K562 (cell line): ENCODE results near the gene ARHGAP22. TPM values are rescaled to one million over a fixed set of nuclear protein-coding genes. Genes with fewer than 3 reads are reported as not detected.

Experiments used
- ATAC-seq: fragments of 200-7000 bp; cut with Tn5 transposase; 3 replicates; pipeline ENCODE4 v1.9.1; 2020; ENCODE audit warnings: moderate library complexity
- BruUV-seq: library from RNA; stranded (reverse); fragments of 400-500 nt; replicated peaks from 2 replicates; lab custom pipeline; 2021; lab: Mats Ljungman, UMichigan
- CTCF ChIA-PET: fragments of 300-600 bp; formaldehyde crosslinking; extraction: SDS; loops from one replicate; lab custom pipeline; 2021; ENCODE audit warnings: low intra/inter-chr PET ratio; lab: Yijun Ruan, JAX
- POLR2A ChIA-PET: fragments of 300-600, 350-650 bp; sonication (Branson Sonifier 250); formaldehyde crosslinking; extraction: SDS; loops from one replicate; lab custom pipeline; 2021; ENCODE audit warnings: antibody characterized with exemption, inconsistent platforms; lab: Yijun Ruan, JAX
- DNase-seq, 4 experiments: peaks; one replicate each; pipeline versions ENCODE4 v3.0.0 to v3.0.0-alpha.2; 2011 to 2018; ENCODE audit warnings: low spot score in 3 of 4, mixed read lengths in 3 of 4; ENCODE audit errors: extremely low read depth in 1 of 4
- FAIRE-seq: peaks from 2 replicates; lab custom pipeline; 2011; peaks lifted over from hg19 to GRCh38; lab: Jason Lieb, UNC
- H2AFZ ChIP-seq: 2 replicates; pipeline ENCODE4 v1.6.0; 2011; ENCODE audit warnings: low read depth, low read length, control low read depth, inconsistent platforms
- H3K27ac ChIP-seq: fragments of 200-600 bp; 3 replicates; pipeline ENCODE4 v1.8.0; 2011; ENCODE audit warnings: low read depth, mild to moderate bottlenecking, control low read depth, inconsistent platforms, low read length, moderate library complexity, mixed read lengths; ENCODE audit errors: extremely low read depth
- H3K27me3 ChIP-seq, 2 experiments: fragments of 300-600 bp in 1 of 2; 2 replicates in 1 of 2; 3 replicates in 1 of 2; pipeline versions ENCODE4 v1.6.0 to v1.8.0; 2011; ENCODE audit warnings: inconsistent platforms in 2 of 2, low read length in 2 of 2, mild to moderate bottlenecking in 1 of 2, mixed read lengths in 1 of 2, moderate library complexity in 1 of 2; ENCODE audit not compliant: control insufficient read depth in 2 of 2, insufficient read depth in 2 of 2
- H3K36me3 ChIP-seq: fragments of 300-600 bp; 3 replicates; pipeline ENCODE4 v1.8.0; 2011; ENCODE audit warnings: mild to moderate bottlenecking, low read length, inconsistent platforms; ENCODE audit not compliant: control insufficient read depth, insufficient read depth
- H3K4me1 ChIP-seq, 2 experiments: fragments of 200-600 bp in 1 of 2; replicated peaks in 1 of 2; 2 replicates in 1 of 2; 3 replicates in 1 of 2; pipeline versions ENCODE4 v1.5.1 to v1.8.0; 2011; ENCODE audit warnings: inconsistent platforms in 2 of 2, low read length in 2 of 2, mild to moderate bottlenecking in 1 of 2, mixed read lengths in 1 of 2, moderate library complexity in 1 of 2; ENCODE audit not compliant: control insufficient read depth in 2 of 2, insufficient read depth in 2 of 2
- H3K4me2 ChIP-seq: 2 replicates; pipeline ENCODE4 v1.6.1; 2011; ENCODE audit warnings: low read length, control low read depth, inconsistent platforms, mixed read lengths; ENCODE audit not compliant: insufficient read depth
- H3K4me3 ChIP-seq: fragments of 200-600 bp; sonication (generic), shearing (Covaris generic); 2 replicates; pipeline ENCODE4 v1.5.1; 2016; ENCODE audit warnings: control low read depth, inconsistent platforms
- H3K79me2 ChIP-seq: fragments of 200-600 bp; 3 replicates; pipeline ENCODE4 v1.8.0; 2011; ENCODE audit warnings: low read length, inconsistent platforms; ENCODE audit not compliant: control insufficient read depth, insufficient read depth
- H3K9ac ChIP-seq, 2 experiments: 2 replicates each; pipeline versions ENCODE4 v1.6.0 to v1.6.1; 2011; ENCODE audit warnings: low read depth in 2 of 2, low read length in 2 of 2, control low read depth in 1 of 2, inconsistent platforms in 1 of 2, mild to moderate bottlenecking in 1 of 2, mixed read lengths in 1 of 2; ENCODE audit not compliant: insufficient read depth in 1 of 2
- H3K9me1 ChIP-seq: one replicate; pipeline ENCODE4 v1.6.0; 2011; ENCODE audit warnings: inconsistent platforms, mild to moderate bottlenecking, low read length, moderate library complexity; ENCODE audit not compliant: control insufficient read depth, insufficient read depth
- H3K9me3 ChIP-seq: replicated peaks from 2 replicates; pipeline ENCODE4 v1.5.1; 2011; ENCODE audit warnings: low read depth, low read length, inconsistent platforms; ENCODE audit not compliant: control insufficient read depth, insufficient read depth
- H4K20me1 ChIP-seq: replicated peaks from 2 replicates; pipeline ENCODE4 v1.6.1; 2011; ENCODE audit warnings: low read length, inconsistent platforms, mixed read lengths; ENCODE audit not compliant: control insufficient read depth, insufficient read depth
- DNMT1 ChIP-seq: fragments of 450-650 bp; IDR thresholded peaks from 2 replicates; pipeline ENCODE4 v1.6.1; 2016; ENCODE audit warnings: antibody characterized with exemption, mild to moderate bottlenecking
- ETV6 ChIP-seq, 3 experiments: fragments of 150-350 bp in 1 of 3; sonication (generic) in 1 of 3; formaldehyde crosslinking in 1 of 3; IDR thresholded peaks; 2 replicates each; pipeline versions ENCODE4 v1.6.1 to v1.8.0; 2014 to 2022; ENCODE audit warnings: borderline replicate concordance in 2 of 3, low read depth in 2 of 3, antibody characterized with exemption in 1 of 3, low read length in 1 of 3, mild to moderate bottlenecking in 1 of 3, missing genetic modification reagents in 1 of 3
- HMG20B ChIP-seq: fragments of 250-450 bp; sonication (Bioruptor Pico); IDR thresholded peaks from 2 replicates; pipeline ENCODE4 v1.5.0; 2021; ENCODE audit warnings: mild to moderate bottlenecking
- NCOA6 ChIP-seq: fragments of 450-650 bp; IDR thresholded peaks from 2 replicates; pipeline ENCODE4 v1.6.1; 2017; ENCODE audit warnings: mild to moderate bottlenecking
- NRF1 ChIP-seq, 2 experiments: fragments of 450-650 bp; IDR thresholded peaks in 1 of 2; conservative IDR thresholded peaks in 1 of 2; 2 replicates each; pipeline ENCODE4 v1.6.1; 2014; ENCODE audit warnings: mild to moderate bottlenecking in 2 of 2
- PCBP1 ChIP-seq: fragments of 200-400 bp; formaldehyde crosslinking; IDR thresholded peaks from 2 replicates; pipeline ENCODE4 v1.6.1; 2018; ENCODE audit warnings: mild to moderate bottlenecking, low read depth, low read length; ENCODE audit not compliant: poor library complexity, severe bottlenecking
- PRMT5 ChIP-seq: sonication (generic); formaldehyde crosslinking; IDR thresholded peaks from 2 replicates; pipeline ENCODE4 v1.5.0; 2020; ENCODE audit warnings: missing genetic modification reagents
- SIRT6 ChIP-seq: IDR thresholded peaks from one replicate; pipeline ENCODE4 v1.6.1; 2012; ENCODE audit warnings: low read depth, mild to moderate bottlenecking, control low read depth, inconsistent platforms, low read length, moderate library complexity
- ZBTB11 ChIP-seq, 3 experiments: fragments of 200-800 bp in 1 of 3; fragments of 250-450 bp in 1 of 3; fragments of 450-650 bp in 1 of 3; sonication (Bioruptor Pico) in 1 of 3; sonication (Bioruptor generic) in 1 of 3; formaldehyde crosslinking in 1 of 3; IDR thresholded peaks; 2 replicates each; pipeline versions ENCODE4 v1.6.1 to v1.8.0; 2016 to 2022; ENCODE audit warnings: mild to moderate bottlenecking in 2 of 3, missing genetic modification characterization in 2 of 3, missing compliant biosample characterization in 1 of 3, moderate library complexity in 1 of 3
- ZFP36 ChIP-seq: fragments of 150-350 bp; IDR thresholded peaks from 2 replicates; pipeline ENCODE4 v1.6.1; 2018; ENCODE audit warnings: low read length, low read depth; ENCODE audit not compliant: partially characterized antibody
- ZNF140 ChIP-seq: fragments of 250-450 bp; sonication (Bioruptor Pico); IDR thresholded peaks from 2 replicates; pipeline ENCODE4 v1.8.0; 2021; ENCODE audit warnings: moderate library complexity, mild to moderate bottlenecking, inconsistent platforms
- ZNF175 ChIP-seq: fragments of 200-800 bp; sonication (Bioruptor generic); IDR thresholded peaks from 2 replicates; pipeline ENCODE4 v1.6.1; 2016; ENCODE audit warnings: low read depth, mild to moderate bottlenecking, missing genetic modification characterization, missing compliant biosample characterization
- ZNF707 ChIP-seq: fragments of 250-450 bp; sonication (Bioruptor Pico); conservative IDR thresholded peaks from 2 replicates; pipeline ENCODE4 v1.8.0; 2022; ENCODE audit warnings: inconsistent platforms, mild to moderate bottlenecking, moderate library complexity
- ZNF778 ChIP-seq: fragments of 450-650 bp; formaldehyde crosslinking; IDR thresholded peaks from 2 replicates; pipeline ENCODE4 v1.4.0; 2020; ENCODE audit warnings: mild to moderate bottlenecking, moderate library complexity
- WGBS: fragments of 100-300 bp; shearing (Covaris generic); methylation state at CpG from one replicate; pipeline ENCODE4 v1.1.6; 2016; ENCODE audit warnings: low coverage, mixed read lengths; ENCODE audit not compliant: insufficient coverage; ENCODE audit errors: missing lambda C conversion rate; 5-methylcytosine and 5-hydroxymethylcytosine counted together
- in situ Hi-C: fragments of 300-500 bp; cut with MboI; formaldehyde crosslinking; loops from 4 replicates; pipeline ENCODE4 v1.15.0; 2018; ENCODE audit warnings: inconsistent platforms, mixed read lengths
- intact Hi-C: fragments of 100-400 bp; cut with micrococcal nuclease; formaldehyde crosslinking; loops from 2 replicates; pipeline ENCODE4 v1.14.2; 2022
- polyA plus RNA-seq, 8 experiments: library from polyadenylated mRNA; depleted of rRNA in 4 of 8; stranded (reverse) in 5 of 8; unstranded in 3 of 8; fragments of >200 nt; fragmentation: Nextera tagmentation in 2 of 8; fragmentation: Illumina TruSeq in 1 of 8; extraction: Ambion mirVana in 2 of 8; extraction: Trizol in 1 of 8; gene quantifications; 2 replicates each; pipeline versions ENCODE4 v1.2.1 to v1.2.3, GENCODE V29; 2011 to 2014; ENCODE audit warnings: inconsistent platforms in 1 of 8, missing spikeins in 1 of 8
- total RNA-seq, 7 experiments: library from RNA; depleted of rRNA in 6 of 7; stranded (reverse); fragments of >200 nt in 6 of 7; fragmentation: Illumina TruSeq in 2 of 7; extraction: Trizol in 2 of 7; gene quantifications; 2 replicates each; pipeline versions ENCODE4 v1.2.1 to v1.2.3, GENCODE V29; 2011 to 2021; ENCODE audit warnings: low replicate concordance in 1 of 7

The ARHGAP22 gene
- total and polyA plus RNA-seq, 9 of the 15 experiments (the other 6 are each of a cell fraction or from before 2014, with no cell fraction given) = 1.3 to 28.1 (median 12.7) TPM

GRCh38 chr10:48587101-48587500 lies 17.8 kb downstream of the ARHGAP22 start:
- in situ Hi-C loops (no loop called here), intact Hi-C loops (no loop called here)
- Histone ChIP-seq H3K9me3 (peaks cover 5% of the 10 kb centered on the region; the same call in 1 of the 2 replicates), H3K36me3 (no peaks in the 10 kb centered on the region), H3K4me3 (no peak overlapping the region), H3K4me1 (peaks cover 0 to 2% of the 10 kb centered on the region in 2 experiments; a peak in 1 of 5 replicates), H3K9ac (no peak overlapping the region), H3K79me2 (no peaks in the 10 kb centered on the region), H2AFZ (no peak overlapping the region), H3K27ac (no peak overlapping the region), H3K4me2 (no peak overlapping the region), H3K9me1 (no peaks in the 10 kb centered on the region), H3K27me3 (peaks cover 29 to 63% of the 10 kb centered on the region in 2 experiments; a peak in 4 of 5 replicates), H4K20me1 (no peaks in the 10 kb centered on the region)
- ATAC-seq = no peak
- no peak for DNase-seq
- TF ChIP-seq HMG20B (no peak), ZNF175 (CRISPR knock-in tag) (no peak), PRMT5 (CRISPR knock-in tag) (no peak), ETV6 (IDR thresholded peaks at IDR 0.05; ENCODE audit: borderline replicate concordance in 1 of 2, low read depth in 2 of 2, low read length in 1 of 2) (no peak), ETV6 (CRISPR knock-in tag; IDR thresholded peaks at IDR 0.05; ENCODE audit: borderline replicate concordance) (no peak), PCBP1 (no peak), ZNF140 (no peak), NCOA6 (no peak), ZNF707 (no peak), ZBTB11 (CRISPR knock-in tag; IDR thresholded peaks at IDR 0.05) (no peak), NRF1 (conservative IDR thresholded peaks at IDR 0.05 in 1 of 2, IDR thresholded peaks at IDR 0.05 in 1 of 2) (no peak), ZFP36 (no peak), SIRT6 (no peak), ZNF778 (CRISPR knock-in tag) (no peak), DNMT1 (no peak)
- FAIRE-seq = no peak
- WGBS = 0% methylated on average over 2 of the region's 2 CpGs
- no TSS peak for BruUV-seq
- CTCF ChIA-PET = no interaction called here
- POLR2A ChIA-PET = interaction anchor here (0.7 kb wide), 1 partner anchor 10 kb away, joined by 3 read pairs; no protein-coding TSS in a partner anchor
